CD4-positive, alpha-beta memory T cell (primary cell): ENCODE measurements around the gene SLC25A30. TPM values are rescaled to one million over a fixed set of nuclear protein-coding genes. Genes with fewer than 3 reads are reported as not detected.
"Not testable (repeated sequence)": the region's sequence is repeated elsewhere in the genome, so short reads cannot be mapped to it uniquely, and the experiment has no call there.

Source experiments
- CTCF ChIA-PET: fragments of 350-600 bp; sonication (Branson Sonifier 250); formaldehyde crosslinking; loops from one replicate; lab custom pipeline; 2021; ENCODE audit warnings: inconsistent platforms; ENCODE audit not compliant: partially characterized antibody; lab: Charles Lee
- POLR2A ChIA-PET: fragments of 350-600 bp; sonication (Branson Sonifier 250); formaldehyde crosslinking; loops from one replicate; lab custom pipeline; 2021; ENCODE audit not compliant: partially characterized antibody; lab: Charles Lee
- DNase-seq, 5 donors: peaks; one replicate each; pipeline versions ENCODE4 v3.0.0 to v3.0.0-alpha.2; 2020 to 2022; ENCODE audit warnings: mixed read lengths in 1 of 5
- H3K27ac ChIP-seq: one replicate; pipeline ENCODE4 v1.7.0; 2013; ENCODE audit warnings: low read depth, low read length
- H3K27me3 ChIP-seq: 2 replicates; pipeline ENCODE4 v1.7.0; 2013; ENCODE audit warnings: mild to moderate bottlenecking, low read length, moderate library complexity; ENCODE audit not compliant: insufficient read depth
- H3K36me3 ChIP-seq: 2 replicates; pipeline ENCODE4 v1.7.0; 2013; ENCODE audit warnings: mild to moderate bottlenecking, low read length, moderate library complexity; ENCODE audit not compliant: insufficient read depth
- H3K4me1 ChIP-seq: 2 replicates; pipeline ENCODE4 v1.7.0; 2013; ENCODE audit warnings: mild to moderate bottlenecking, low read length, moderate library complexity; ENCODE audit not compliant: insufficient read depth
- H3K4me3 ChIP-seq, 2 donors: one replicate each; pipeline ENCODE4 v1.7.0; 2013; ENCODE audit warnings: low read length in 2 of 2, mild to moderate bottlenecking in 1 of 2
- H3K9me3 ChIP-seq, 2 donors: one replicate each; pipeline ENCODE4 v1.7.0; 2013; ENCODE audit warnings: low read length in 2 of 2, control low read depth in 1 of 2; ENCODE audit not compliant: control insufficient read depth in 1 of 2
- H3K27ac Mint-ChIP-seq, 7 donors: one replicate each; pipeline ENCODE4 v1.8.0; 2020 to 2021; ENCODE audit warnings: mixed read lengths in 7 of 7, mild to moderate bottlenecking in 6 of 7, inconsistent platforms in 3 of 7, moderate library complexity in 3 of 7
- H3K27me3 Mint-ChIP-seq, 2 donors: one replicate each; pipeline ENCODE4 v1.8.0; 2020 to 2021; ENCODE audit warnings: mixed read lengths in 2 of 2
- H3K36me3 Mint-ChIP-seq, 2 donors: one replicate each; pipeline ENCODE4 v1.8.0; 2020 to 2021; ENCODE audit warnings: mixed read lengths in 2 of 2, inconsistent platforms in 1 of 2, mild to moderate bottlenecking in 1 of 2
- H3K4me1 Mint-ChIP-seq, 4 donors: one replicate each; pipeline ENCODE4 v1.8.0; 2020 to 2021; ENCODE audit warnings: mixed read lengths in 4 of 4, mild to moderate bottlenecking in 1 of 4
- H3K4me3 Mint-ChIP-seq, 8 donors: one replicate each; pipeline ENCODE4 v1.8.0; 2020 to 2021; ENCODE audit warnings: mixed read lengths in 8 of 8, mild to moderate bottlenecking in 7 of 8, moderate library complexity in 6 of 8, inconsistent platforms in 3 of 8
- H3K9me3 Mint-ChIP-seq, 8 donors: one replicate each; pipeline ENCODE4 v1.8.0; 2020 to 2021; ENCODE audit warnings: mixed read lengths in 8 of 8, mild to moderate bottlenecking in 5 of 8, inconsistent platforms in 3 of 8, moderate library complexity in 1 of 8
- intact Hi-C: fragments of 100-400 bp; cut with micrococcal nuclease; formaldehyde crosslinking; loops from one replicate; pipeline ENCODE4 v1.15.1; 2023
- polyA plus RNA-seq, 2 donors: library from polyadenylated mRNA; unstranded; fragments of 300-500 nt; fragmentation: Illumina TruSeq; gene quantifications; one replicate each; pipeline ENCODE4 v1.2.3, GENCODE V29; 2021
- total RNA-seq, 2 experiments: library from RNA; stranded (reverse); gene quantifications; one replicate each; pipeline ENCODE4 v1.2.3, GENCODE V29; 2021

SLC25A30 gene
- total and polyA plus RNA-seq, 4 experiments from 2014 or later, result 1.8 to 22.0 (median 11.7) TPM

GRCh38 chr13:45393941-45394570, 24.1 kb downstream of the SLC25A30 start:
- no peaks in the 10 kb centered on the region for H3K27me3 ChIP-seq
- no peaks in the 10 kb centered on the region for H3K9me3 ChIP-seq
- peaks cover 6% of the 10 kb centered on the region for H3K36me3 ChIP-seq
- intact Hi-C loops, result loop anchor here (2.0 kb wide), 4 partner anchors 23 to 347 kb away; partner anchors contain the start of gene TPT1
- H3K36me3 Mint-ChIP-seq, result peaks cover 37 to 51% of the 10 kb centered on the region in 2 donors
- peak in 3 of 5 donors; percentile 22 to 31 (median 26) for DNase-seq
- CTCF ChIA-PET, result interaction anchor here (1.0 to 11.1 kb wide), 11 partner anchors 11 to 347 kb away, joined by 3 to 128 read pairs (median 7); partner anchors contain the start of gene SLC25A30
- no peak overlapping the region for H3K4me3 Mint-ChIP-seq
- no peaks in the 10 kb centered on the region for H3K27me3 Mint-ChIP-seq
- H3K4me3 ChIP-seq, result no peak overlapping the region
- H3K27ac ChIP-seq, result no peak overlapping the region
- POLR2A ChIA-PET, result interaction anchor here (0.7 to 4.5 kb wide), 6 partner anchors 22 to 1120 kb away, joined by 3 to 47 read pairs (median 9); partner anchors contain the start of gene SLC25A30
- peak overlapping the region; percentile 53 to 94 (median 77) for H3K27ac Mint-ChIP-seq
- no peaks in the 10 kb centered on the region for H3K9me3 Mint-ChIP-seq
- H3K4me1 Mint-ChIP-seq, result peaks cover 35 to 49% (median 45%) of the 10 kb centered on the region in 4 donors
- H3K4me1 ChIP-seq, result peaks cover 50% of the 10 kb centered on the region

DNA sequence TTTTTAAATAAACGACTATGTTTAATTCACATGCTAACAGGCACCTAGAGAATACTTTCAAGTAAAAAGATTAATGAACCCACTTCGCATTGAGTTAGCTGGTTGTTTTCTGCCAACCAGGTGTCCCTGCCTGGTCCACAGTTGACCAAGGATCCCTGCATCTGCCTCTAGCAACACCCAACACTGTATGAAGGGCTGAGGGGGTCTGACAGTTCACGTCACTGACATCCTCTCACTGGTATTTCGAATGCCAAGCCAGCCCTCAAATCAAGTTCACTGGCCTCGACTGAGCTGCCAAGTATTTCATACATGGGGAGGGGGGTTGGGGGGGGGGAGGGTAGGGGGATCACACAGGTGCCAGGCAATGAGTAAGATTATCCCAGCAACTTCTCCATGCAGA, 25.4 kb downstream of the SLC25A30 start:
- POLR2A ChIA-PET, result interaction anchor here (1.3 to 4.5 kb wide), 2 partner anchors 23 to 53 kb away, joined by 4 to 47 read pairs; partner anchors contain the start of gene SLC25A30
- no peak overlapping the region for H3K4me3 ChIP-seq
- no peaks in the 10 kb centered on the region for H3K27me3 Mint-ChIP-seq
- no peak overlapping the region for H3K4me3 Mint-ChIP-seq
- DNase-seq, result no peak
- CTCF ChIA-PET, result interaction anchor here (0.8 to 11.1 kb wide), 9 partner anchors 13 to 97 kb away, joined by 3 to 128 read pairs (median 5); partner anchors contain the start of gene SLC25A30
- H3K9me3 Mint-ChIP-seq, result no peaks in the 10 kb centered on the region
- peaks cover 26 to 37% (median 34%) of the 10 kb centered on the region in 4 donors for H3K4me1 Mint-ChIP-seq
- peaks cover 37% of the 10 kb centered on the region for H3K4me1 ChIP-seq
- H3K27ac ChIP-seq, result no peak overlapping the region
- peaks cover 29 to 44% of the 10 kb centered on the region in 2 donors for H3K36me3 Mint-ChIP-seq
- peaks cover 3% of the 10 kb centered on the region for H3K36me3 ChIP-seq
- peak overlapping the region in 1 of 7 donors; percentile 48 for H3K27ac Mint-ChIP-seq
- H3K27me3 ChIP-seq, result no peaks in the 10 kb centered on the region
- no peaks in the 10 kb centered on the region for H3K9me3 ChIP-seq
- intact Hi-C loops, result no loop called here

- H3K4me3 Mint-ChIP-seq, result no peak overlapping the region
- POLR2A ChIA-PET, result interaction anchor here (1.3 kb wide), 1 partner anchor 52 kb away, joined by 4 read pairs; no protein-coding TSS in a partner anchor
- no peak for DNase-seq
- Histone ChIP-seq H3K4me1 (peaks cover 30% of the 10 kb centered on the region), H3K36me3 (no peaks in the 10 kb centered on the region), H3K4me3 (no peak overlapping the region), H3K27ac (no peak overlapping the region), H3K27me3 (no peaks in the 10 kb centered on the region), H3K9me3 (no peaks in the 10 kb centered on the region)
- intact Hi-C loops, result no loop called here
- H3K9me3 Mint-ChIP-seq, result no peaks in the 10 kb centered on the region
- H3K27me3 Mint-ChIP-seq, result no peaks in the 10 kb centered on the region
- H3K4me1 Mint-ChIP-seq, result peaks cover 22 to 31% (median 29%) of the 10 kb centered on the region in 4 donors
- peaks cover 29 to 45% of the 10 kb centered on the region in 2 donors for H3K36me3 Mint-ChIP-seq
- peak overlapping the region in 3 of 7 donors; percentile 29 to 66 (median 31) for H3K27ac Mint-ChIP-seq
- CTCF ChIA-PET, result interaction anchor here (1.0 to 11.1 kb wide), 3 partner anchors 21 to 96 kb away, joined by 3 to 128 read pairs (median 7); no protein-coding TSS in a partner anchor
Measured at GRCh38 chr13:45391926-45392325, 26.2 kb downstream of the SLC25A30 start.

DNA sequence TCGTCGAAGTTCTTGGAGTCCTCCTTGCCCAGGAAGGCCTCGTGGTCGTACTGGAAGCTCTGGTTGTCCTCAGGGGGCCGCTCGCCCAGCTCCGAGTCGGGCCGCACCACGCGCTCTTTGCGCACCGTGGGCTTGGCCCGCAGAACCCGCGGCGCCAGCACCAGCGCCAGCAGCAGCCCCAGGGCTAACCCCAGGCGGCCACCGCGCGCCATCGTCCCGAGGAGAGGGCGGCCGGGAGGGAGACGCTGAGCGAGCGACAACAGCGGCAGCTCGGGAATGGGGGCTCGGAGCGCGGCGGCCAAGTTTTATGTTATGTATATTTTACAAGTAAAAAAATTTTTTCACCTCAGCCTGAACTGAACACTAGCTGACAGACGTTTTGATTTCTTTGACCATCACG, 27.0 kb downstream of the SLC25A30 start:
- H3K27me3 Mint-ChIP-seq, H3K27ac Mint-ChIP-seq, H3K27ac ChIP-seq, H3K36me3 ChIP-seq, H3K4me3 ChIP-seq, H3K4me3 Mint-ChIP-seq, H3K9me3 Mint-ChIP-seq, H3K27me3 ChIP-seq, H3K9me3 ChIP-seq, intact Hi-C loops, DNase-seq: not testable (repeated sequence)
- ChIA-PET POLR2A (interaction anchor here (0.8 kb wide), 1 partner anchor 49 kb away, joined by 3 read pairs; no protein-coding TSS in a partner anchor), CTCF (interaction anchor here (11.1 kb wide), 1 partner anchor 20 kb away, joined by 128 read pairs; no protein-coding TSS in a partner anchor)
- Mint-ChIP-seq H3K4me1 (peaks cover 17 to 24% (median 23%) of the 10 kb centered on the region in 4 donors), H3K36me3 (peaks cover 27 to 41% of the 10 kb centered on the region in 2 donors)
- peaks cover 22% of the 10 kb centered on the region for H3K4me1 ChIP-seq

- H3K27ac Mint-ChIP-seq, DNase-seq, H3K27me3 Mint-ChIP-seq, intact Hi-C loops, H3K27ac ChIP-seq, H3K4me3 ChIP-seq, H3K27me3 ChIP-seq, H3K4me3 Mint-ChIP-seq, H3K9me3 ChIP-seq, H3K9me3 Mint-ChIP-seq, H3K36me3 ChIP-seq: not testable (repeated sequence)
- ChIA-PET CTCF (interaction anchor here (11.1 kb wide), 1 partner anchor 19 kb away, joined by 128 read pairs; no protein-coding TSS in a partner anchor), POLR2A (interaction anchor here (0.8 kb wide), 1 partner anchor 49 kb away, joined by 3 read pairs; no protein-coding TSS in a partner anchor)
- H3K4me1 Mint-ChIP-seq, result peaks cover 10 to 16% (median 15%) of the 10 kb centered on the region in 4 donors
- peaks cover 14% of the 10 kb centered on the region for H3K4me1 ChIP-seq
- H3K36me3 Mint-ChIP-seq, result peaks cover 27 to 34% of the 10 kb centered on the region in 2 donors
Measured at GRCh38 chr13:45390348-45390747, 27.8 kb downstream of the SLC25A30 start.

GRCh38 chr13:45388664-45389063, 29.5 kb downstream of the SLC25A30 start:
- Histone ChIP-seq H3K9me3 (no peaks in the 10 kb centered on the region), H3K4me1 (no peaks in the 10 kb centered on the region), H3K36me3 (no peaks in the 10 kb centered on the region), H3K27ac (no peak overlapping the region), H3K27me3 (no peaks in the 10 kb centered on the region), H3K4me3 (no peak overlapping the region)
- POLR2A ChIA-PET, result interaction anchor here (2.3 kb wide), 1 partner anchor 22 kb away, joined by 7 read pairs; no protein-coding TSS in a partner anchor
- Mint-ChIP-seq H3K4me1 (peaks cover 0 to 4% (median 0%) of the 10 kb centered on the region in 4 donors), H3K27me3 (no peaks in the 10 kb centered on the region), H3K9me3 (peaks cover 0 to 2% (median 0%) of the 10 kb centered on the region in 8 donors), H3K36me3 (peaks cover 35 to 40% of the 10 kb centered on the region in 2 donors), H3K27ac (no peak overlapping the region), H3K4me3 (no peak overlapping the region)
- CTCF ChIA-PET, result interaction anchor here (6.3 kb wide), 1 partner anchor 18 kb away, joined by 38 read pairs; no protein-coding TSS in a partner anchor
- no peak for DNase-seq
- intact Hi-C loops, result no loop called here
